ENCODE data around the gene KLK5. TPM values are rescaled to one million over a fixed set of nuclear protein-coding genes. Genes with fewer than 3 reads are reported as not detected.
"Not testable (repeated sequence)": the region's sequence is repeated elsewhere in the genome, so short reads cannot be mapped to it uniquely, and the experiment has no call there.

KLK5 gene, protein sequence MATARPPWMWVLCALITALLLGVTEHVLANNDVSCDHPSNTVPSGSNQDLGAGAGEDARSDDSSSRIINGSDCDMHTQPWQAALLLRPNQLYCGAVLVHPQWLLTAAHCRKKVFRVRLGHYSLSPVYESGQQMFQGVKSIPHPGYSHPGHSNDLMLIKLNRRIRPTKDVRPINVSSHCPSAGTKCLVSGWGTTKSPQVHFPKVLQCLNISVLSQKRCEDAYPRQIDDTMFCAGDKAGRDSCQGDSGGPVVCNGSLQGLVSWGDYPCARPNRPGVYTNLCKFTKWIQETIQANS
- under 1 TPM in 1 of 12 donors, not detected in 11; 0.32 TPM for polyA plus RNA-seq (ENCODE audit: insufficient read length in 12 of 12)
- long read RNA-seq, donor 1, result 0 reads
- long read RNA-seq, donor 2, result 0 reads
- long read RNA-seq, donor 3, result 0 reads
- long read RNA-seq, donor 4, result 0 reads
- long read RNA-seq, donor 5, result 0 reads
- long read RNA-seq, donor 6, result 0 reads
- long read RNA-seq, donor 7, result 0 reads
- long read RNA-seq, donor 8, result 0 reads
- long read RNA-seq, donor 9, result 0 reads
- long read RNA-seq, donor 10, result 0 reads
- long read RNA-seq, donor 11, result 0 reads

DNA sequence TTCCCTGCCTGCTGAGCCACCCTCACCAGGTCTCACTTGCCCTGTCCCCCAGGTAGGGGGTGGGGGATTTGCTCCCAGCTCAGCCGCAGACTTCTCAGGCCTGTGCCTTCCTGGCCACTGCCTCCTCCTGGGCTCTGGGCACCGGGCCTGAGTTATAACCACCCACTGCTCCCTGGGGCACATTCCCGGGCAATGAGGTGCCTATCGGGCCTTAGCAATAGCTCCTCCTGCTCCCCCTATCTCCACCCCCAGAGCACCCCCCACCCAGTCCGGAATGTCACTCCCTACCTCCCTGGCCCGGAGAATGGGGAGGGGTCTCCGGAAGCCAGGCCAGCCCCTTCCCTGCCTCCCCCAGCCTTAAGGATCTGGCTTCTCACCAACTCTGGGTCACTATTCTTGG lies at the start of gene KLK5:
Gene KLK5, minus strand, starts transcription at position 129 of the 400 bp plus-strand sequence. CDS start 381 bp downstream, outside the sequence.
- no peak for DNase-seq

DNA sequence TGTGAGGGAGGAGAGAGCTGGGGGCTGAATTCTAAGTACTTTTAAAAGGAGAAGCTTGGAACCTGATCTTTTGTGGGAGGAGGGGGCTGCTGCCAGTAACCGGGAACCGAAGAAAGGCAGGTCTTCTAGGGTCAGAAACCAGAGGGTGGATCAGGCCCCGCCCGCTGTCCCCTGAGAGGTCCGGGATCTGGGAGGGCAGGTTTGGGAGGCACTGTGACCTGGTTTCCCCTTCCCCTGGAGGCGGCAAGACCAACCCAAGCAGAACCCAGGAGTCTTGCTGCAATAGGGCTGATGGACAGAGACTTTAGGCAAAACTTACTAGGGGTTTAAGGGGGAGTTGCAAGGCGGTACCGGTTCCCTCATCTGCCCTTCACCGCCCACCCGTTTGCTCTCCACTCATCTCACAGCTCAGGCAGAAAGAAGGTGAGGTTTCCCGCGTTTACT lies 49.3 kb upstream of the KLK5 start:
- DNase-seq, result no peak

DNA sequence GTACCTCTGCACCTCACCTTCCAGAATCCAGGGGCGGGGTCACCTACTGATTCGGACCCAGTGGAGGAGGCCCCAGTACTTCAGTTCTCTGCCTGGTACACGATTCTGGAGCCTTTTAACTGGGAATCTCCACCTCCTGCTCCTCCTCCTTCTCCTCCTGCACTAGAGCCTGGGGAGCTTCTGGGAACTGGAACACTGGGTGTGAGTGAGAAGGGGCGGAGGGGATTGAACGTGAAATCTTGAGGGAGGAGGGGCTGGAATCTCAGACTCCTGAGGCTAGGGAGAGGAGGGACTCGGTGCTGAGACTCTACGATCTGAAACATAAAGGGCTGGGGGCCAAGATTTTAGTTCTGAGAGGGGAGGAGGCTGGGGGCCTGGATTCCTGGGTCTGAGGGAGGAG lies 48.7 kb upstream of the KLK5 start, which contains the start of gene KLK8:
Gene KLK8, minus strand, starts transcription at position 90 of the 400 bp plus-strand sequence. CDS start 437 bp downstream, outside the sequence.
- no peak for DNase-seq

DNA sequence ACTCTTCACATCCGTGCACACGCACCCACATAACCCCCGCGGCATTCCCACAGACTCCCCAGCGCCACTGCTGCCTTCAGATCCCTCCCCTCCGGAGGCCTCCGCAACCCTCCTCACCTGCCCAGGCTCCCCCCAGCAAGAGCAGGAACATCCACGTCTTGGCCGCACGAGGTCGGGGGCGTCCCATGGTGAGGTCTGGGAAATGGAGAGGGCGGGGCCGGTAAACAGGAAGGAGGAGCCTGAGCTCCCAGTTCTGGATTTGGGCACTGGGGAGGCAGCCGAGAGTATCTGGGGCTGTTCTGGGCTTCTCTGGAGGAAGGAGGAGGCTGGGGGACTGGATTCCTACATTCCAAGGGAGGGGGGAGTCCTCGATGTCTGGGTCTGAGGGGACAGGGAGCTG lies 48.1 kb upstream of the KLK5 start:
- no peak for DNase-seq

DNA sequence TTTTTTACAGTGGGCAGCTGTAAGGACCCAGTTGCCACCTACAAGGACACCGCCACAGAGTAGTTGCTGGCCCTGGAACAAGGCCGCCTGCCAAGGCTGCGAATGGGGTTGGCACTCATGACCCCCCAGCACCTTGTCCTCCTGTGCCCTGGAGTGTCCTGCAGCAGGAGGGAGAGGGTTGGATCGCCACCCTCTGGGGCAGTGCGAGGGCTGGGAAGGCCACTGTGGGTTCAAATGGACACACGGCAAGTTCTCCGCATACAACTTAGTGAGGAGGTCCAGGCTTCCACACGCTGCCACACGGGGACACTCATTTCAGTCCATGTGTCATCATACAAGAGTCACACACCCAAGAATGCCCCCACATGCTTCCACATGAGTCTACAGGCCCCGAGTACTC lies 47.6 kb upstream of the KLK5 start:
- no peak for DNase-seq

DNA sequence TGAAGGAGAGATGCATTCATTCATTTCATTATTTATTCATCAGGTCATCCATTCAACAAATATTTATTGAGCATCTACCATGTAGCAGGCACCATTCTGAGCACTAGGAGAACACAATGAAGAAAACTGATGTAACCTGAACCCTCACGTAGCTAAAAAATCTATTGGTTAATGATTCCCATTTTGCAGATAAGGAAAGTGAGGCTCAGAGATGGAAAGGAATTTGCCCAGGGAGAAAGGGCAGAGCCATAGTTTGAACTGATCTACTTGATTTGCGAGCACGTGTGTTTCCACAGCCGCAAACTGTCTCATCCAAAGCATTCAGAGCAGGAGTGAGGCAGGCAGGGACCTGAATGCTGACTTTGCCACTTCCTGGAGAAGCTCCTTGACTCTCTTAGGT lies 45.8 kb upstream of the KLK5 start:
- no peak for DNase-seq

DNA sequence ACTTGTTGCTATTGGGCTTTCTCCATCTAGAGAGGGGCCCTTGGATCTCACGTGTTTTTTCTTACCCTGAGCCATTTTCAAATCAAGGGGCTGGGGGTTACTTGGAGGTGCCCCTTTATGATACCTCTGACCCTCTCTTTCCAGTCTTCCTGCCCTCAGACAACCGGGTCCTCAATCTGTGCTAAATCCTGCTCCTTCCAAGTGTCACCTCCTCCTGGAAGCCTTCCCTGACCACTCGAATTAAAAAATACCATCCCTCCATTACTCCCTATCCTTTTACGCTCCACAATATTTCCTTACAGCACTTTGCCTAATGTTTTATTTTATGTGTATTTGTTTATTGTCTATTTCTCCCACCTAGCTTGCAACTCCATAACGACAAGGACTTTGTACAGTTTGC lies 45.2 kb upstream of the KLK5 start:
- DNase-seq, result no peak

DNA sequence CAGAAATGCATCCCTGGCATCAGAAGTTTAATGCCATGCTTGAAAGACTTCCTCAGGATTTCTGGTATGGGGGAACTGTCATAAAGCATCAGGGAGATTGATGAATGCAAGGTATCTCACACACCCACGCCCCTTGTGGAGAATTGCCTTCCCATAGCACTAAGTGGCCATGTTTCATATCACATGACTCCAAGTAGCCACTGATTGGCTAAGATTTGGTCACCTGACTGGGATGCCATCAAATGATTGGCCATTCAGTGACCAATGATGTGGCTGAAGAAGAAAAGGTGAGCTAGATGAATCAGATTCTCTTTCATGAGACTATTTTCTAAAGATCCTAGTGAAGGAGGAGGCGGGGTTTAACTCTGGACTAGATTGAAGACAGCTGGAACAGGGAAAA lies 41.3 kb upstream of the KLK5 start:
- DNase-seq, result no peak

DNA sequence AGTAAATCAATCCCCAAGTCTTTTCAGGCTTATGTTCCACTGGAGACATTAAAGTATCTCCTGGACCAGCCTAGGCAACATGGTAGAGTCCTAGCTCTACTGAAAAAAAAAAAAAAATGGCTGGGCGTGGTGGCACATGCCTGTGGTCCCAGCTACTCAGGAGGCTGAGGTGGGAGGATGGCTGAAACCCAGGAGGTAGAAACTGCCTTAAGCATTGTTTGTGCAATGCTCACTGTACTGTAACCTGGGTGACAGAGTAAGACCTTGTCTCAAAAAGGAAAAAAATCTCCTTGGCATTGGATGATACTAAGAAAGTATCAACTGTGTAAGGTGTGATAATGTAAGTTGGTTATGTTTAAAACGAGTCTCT lies 39.8 kb upstream of the KLK5 start:
- no peak for DNase-seq

DNA sequence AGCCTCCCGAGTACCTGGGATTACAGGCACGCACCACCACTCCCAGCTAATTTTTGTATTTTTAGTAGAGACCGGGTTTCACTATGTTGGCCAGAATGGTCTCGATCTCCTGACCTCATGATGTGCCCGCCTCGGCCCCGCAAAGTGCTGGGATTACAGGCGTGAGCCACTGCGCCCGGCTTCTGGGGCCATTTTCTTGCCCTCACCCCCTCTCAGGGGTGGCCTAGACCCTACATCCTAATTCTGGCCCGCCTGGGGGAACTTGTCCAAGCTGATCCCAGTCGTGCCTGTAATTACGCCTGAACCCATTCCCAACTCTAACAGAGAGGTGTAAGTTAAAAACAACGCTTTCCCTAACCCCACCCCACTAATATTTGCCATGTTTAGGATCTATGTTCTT lies 31.6 kb upstream of the KLK5 start:
- DNase-seq, result not testable (repeated sequence)

DNA sequence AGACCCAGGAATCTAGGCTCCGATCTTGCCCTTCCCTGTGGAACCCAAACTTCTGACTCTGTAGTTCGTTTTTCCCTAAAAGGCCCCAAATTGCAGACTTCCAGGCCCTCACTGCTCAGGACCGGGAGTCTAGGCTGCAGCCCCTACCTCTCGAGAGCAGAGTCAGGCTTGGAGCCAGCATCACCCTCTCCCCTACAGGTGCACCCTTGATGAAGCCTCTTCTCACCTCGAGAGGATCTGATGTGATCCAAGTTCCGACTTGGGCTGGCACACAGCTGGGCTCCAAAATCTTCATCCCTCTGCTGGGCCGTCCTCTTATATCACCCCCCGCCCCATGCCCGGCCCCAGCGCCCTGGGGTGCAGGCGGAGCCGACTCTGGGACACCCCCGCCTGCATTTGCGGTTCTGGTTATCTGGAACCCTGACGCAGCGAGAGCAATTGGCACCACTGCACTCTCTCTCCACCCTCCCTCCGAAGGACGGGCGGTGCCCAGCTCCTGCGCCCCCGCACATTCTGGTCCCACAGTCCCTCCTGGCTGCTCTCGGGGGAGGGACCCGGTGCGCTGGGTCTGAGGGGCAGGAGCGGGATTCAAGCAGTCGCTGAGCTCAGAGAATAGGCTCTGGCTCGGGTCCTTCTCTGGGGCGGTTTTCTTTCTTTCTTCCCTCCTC lies 30.9 kb upstream of the KLK5 start, which contains the start of gene KLK7:
Gene KLK7, minus strand, starts transcription at position 293 of the 668 bp plus-strand sequence. CDS start 1,518 bp downstream, outside the sequence.
- no peak for DNase-seq

DNA sequence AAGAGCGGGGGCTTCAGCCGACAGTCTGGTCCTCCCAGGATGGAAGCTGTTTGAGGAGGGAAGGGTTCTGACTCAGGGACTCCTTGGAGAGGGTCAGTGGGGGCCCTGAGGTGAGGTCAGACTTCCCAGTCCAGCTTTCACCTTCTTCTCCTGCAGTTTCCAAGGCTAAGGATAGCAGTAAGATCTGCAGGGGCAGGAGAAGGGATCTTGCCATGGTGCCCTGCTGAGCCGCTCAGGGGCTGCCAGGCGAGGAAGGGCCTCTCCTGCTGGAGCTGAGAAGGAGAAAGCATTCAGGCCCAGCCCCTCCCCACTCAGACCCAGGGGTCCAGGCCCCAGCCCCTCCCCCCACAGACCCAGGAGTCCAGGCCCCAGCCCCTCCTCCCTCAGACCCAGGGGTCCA lies 29.3 kb upstream of the KLK5 start:
- DNase-seq, result no peak

DNA sequence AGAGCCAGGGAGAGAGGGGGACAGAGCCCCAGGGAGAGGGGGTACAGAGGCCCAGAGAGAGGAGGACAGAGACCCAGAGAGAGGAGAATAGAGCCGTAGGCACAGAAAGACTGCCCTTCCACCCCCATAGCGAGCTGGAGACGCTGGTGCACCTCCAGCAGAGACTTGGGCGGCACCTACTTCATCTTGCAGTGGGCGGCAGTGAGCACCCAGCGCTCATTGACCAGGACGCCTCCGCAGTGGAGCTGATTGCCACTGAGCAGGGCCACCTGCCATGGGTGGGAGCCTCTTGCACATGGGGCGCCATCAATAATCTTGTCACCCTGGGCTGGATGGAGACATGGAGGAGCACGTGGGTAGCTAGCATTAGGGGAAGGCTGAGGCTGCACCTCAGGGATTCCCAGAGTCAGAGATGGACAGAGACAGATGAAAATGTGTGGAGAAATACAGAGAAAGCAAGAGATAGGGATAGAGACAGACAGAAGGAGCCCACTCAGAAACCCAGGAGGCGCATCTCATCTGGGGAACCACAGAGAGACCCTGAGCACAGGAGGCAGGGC lies 28.8 kb upstream of the KLK5 start:
- no peak for DNase-seq

DNA sequence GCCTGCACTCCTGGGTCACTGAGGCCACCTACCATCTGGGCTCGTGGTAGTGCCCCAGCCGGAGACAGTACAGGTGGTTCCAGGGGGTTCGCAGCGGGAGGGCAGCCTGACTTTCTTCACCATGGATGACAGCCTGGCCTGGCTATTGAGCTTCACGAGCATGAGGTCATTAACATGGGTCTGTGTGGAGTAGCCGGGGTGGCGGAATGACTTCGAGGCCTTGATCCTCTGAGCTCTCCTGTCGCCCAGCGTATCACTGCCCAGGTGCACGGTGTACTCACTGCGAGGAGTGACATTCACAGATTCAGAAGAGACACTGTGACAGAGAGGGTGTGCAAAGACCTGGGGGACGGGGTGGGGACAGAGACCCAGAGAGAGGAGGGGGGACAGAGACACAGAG lies 27.4 kb upstream of the KLK5 start:
- DNase-seq, result no peak

DNA sequence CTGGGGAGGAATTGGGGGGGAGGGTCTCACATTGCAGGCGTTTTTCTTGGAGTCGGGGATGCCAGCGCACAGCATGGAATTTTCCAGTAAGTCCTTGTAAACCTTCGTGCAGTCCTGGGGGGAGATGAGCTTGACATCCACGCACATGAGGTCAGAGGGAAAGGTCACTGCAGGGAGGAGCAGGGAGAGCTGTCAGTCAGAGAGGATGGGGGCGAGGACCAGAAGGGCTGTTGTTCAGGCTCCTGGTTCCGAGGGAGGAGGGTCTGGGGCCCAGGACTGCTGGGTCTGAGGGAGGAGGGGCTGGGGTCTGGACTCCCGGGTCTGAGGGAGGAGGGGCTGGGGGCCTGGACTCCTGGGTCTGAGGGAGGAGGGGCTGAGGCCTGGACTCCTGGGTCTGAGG lies 26.9 kb upstream of the KLK5 start:
- DNase-seq, result no peak

DNA sequence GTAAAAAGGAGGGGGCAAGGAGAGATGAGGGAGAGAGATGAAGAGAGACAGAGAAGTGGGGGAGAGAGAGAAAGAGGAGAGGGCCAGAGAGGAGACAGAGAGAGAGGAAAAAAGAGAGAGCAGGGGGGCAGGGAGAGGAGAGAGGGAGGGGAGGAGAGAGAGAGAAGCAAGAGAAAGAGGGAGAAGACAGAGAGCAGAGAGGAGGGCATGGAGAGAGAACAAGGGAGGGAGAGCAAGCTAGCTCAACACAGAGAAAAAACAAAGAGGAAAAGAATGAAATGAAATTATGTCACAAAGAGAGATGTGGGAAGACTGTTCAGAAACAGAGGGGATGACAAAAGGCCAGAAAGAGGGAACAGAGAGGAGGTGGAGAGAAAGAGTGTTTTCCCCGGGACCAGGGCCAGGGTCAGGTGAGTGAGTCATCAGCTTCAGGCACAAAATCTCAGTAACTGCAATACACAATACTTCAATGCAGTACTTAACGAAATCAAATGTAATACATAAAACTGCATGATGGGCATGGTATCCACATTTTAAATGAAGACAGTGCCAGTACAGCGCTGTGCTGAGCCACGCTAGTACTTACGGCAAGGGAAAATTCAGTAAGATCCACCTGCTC lies 26.0 kb upstream of the KLK5 start:
- no peak for DNase-seq

DNA sequence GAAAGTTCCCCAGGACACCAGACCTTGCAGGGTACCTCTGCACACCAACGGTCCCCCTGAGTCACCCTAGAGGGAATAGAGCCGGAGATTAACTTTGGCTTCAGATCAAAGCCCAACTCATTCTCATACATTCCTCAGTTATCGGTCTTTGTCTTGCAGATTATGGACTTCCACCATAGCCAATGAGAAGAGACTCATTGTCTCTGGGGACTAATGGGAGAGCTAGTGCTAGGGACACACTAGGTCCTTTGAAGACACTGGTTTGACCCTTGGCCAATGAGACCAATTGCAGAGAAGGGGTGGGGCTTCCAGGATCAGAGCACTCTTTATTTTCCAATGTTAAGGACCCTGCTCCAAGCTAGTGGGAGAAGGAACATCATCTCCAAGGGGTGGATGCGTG lies 24.8 kb upstream of the KLK5 start:
- no peak for DNase-seq

DNA sequence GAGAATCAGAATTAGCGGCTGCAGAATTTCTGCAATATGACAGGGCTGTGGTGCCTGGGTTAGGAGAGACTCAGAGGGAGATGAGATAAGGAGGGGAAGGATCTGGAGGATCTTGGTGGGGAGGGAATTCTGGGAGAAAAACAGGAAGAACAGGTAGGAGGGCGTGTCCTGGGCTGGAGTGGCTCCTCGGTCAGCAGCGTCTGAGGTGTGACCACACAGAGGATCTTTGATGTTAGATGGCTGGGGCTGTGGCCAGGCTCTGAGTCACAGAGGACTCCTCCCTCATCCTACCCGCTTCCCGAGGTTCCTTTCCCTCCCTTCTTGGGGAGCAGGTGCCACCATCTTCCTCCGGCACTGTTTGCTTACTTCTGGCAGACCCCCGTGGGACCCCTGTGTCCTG lies 22.9 kb upstream of the KLK5 start:
- DNase-seq, result no peak

DNA sequence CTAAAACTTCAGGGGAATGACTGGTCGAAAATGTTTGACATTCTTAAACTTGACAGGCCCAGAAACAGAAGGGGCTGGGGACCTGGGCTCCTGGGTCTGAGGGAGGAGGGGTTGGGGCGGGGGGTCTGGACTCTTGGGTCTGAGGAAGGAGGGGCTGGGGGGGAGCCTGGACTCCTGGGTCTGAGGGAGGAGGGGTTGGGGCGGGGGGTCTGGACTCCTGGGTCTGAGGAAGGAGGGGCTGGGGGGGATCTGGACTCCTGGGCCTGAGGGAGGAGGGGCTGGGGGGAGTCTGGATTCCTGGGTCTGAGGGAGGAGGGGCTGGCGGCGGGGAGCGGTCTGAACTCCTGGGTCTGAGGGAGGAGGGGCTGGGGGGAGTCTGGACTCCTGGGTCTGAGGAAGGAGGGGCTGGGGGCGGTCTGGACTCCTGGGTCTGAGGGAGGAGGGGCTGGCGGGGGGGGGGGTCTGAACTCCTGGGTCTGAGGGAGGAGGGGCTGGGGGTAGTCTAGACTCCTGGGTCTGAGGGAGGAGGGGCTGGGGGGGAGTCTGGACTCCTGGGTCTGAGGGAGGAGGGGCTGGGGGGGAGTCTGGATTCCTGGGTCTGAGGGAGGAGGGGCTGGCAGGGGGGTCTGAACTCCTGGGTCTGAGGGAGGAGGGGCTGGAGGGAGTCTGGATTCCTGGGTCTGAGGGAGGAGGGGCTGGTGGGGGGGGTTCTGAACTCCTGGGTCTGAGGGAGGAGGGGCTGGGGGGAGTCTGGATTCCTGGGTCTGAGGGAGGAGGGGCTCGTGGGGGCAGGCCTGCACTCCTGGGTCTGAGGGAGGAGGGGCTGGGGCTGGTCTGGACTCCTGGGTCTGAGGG lies 22.1 kb upstream of the KLK5 start:
- no peak for DNase-seq

DNA sequence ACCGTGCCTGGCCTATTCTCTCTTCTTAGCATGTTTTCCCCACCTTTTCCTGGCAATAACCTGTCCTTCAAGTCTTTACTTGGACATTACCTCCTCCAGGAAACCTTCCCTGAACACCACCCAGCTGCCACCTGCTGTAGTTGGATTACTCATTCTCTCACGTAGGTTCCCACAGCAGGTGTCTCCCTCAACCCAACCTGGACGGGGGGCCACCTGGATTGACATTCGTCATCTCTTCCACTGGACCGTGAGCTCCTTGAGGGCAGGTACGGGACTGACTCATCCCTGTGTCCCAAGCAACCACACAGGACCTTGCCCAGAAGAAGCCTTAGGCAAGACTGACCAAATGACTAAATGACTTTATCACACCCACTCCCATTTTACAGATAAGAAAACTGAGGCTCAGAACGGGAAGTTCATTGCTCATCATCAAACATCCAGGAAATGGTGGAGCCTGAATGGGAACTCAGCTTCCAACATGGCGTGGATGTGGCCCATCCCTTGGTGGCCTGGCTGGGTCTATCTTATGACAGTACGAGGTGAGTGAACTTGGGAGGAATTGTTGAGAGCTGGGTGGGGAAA lies 20.0 kb upstream of the KLK5 start:
- no peak for DNase-seq

DNA sequence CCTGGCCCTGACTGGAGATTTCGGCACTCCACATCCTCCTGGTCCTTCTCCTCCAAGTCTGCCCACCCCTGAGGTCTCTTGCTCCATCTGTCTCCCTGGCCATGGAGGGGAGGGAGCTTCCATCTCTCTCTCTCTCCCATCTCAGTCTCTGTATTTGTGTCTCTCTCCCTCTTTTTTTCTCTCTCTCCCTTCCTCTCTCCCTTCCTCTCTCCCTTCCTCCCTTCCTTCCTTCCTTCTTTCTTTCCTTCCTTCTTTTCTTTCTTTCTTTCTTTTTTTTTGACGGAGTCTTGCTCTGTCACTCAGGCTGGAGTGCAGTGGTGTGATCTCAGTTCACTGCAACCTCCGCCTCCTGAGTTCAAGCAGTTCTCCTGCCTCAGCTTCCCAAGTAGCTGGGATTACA lies 17.0 kb upstream of the KLK5 start:
- not testable (repeated sequence) for DNase-seq

Measured in muscle of arm (tissue), 14 donors.